Nephron progenitor cell (in vitro differentiated cells): Measurements from ENCODE around the gene DMC1.

Experiments
- DNase-seq: peaks from one replicate; pipeline ENCODE4 v3.0.0; 2021
- H3K27ac Mint-ChIP-seq: 2 replicates; pipeline ENCODE4 v1.8.0; 2021; ENCODE audit warnings: mild to moderate bottlenecking, moderate library complexity, mixed read lengths
- H3K27me3 Mint-ChIP-seq: 2 replicates; pipeline ENCODE4 v1.8.0; 2021; ENCODE audit warnings: mild to moderate bottlenecking, low read depth, mixed read lengths; ENCODE audit not compliant: poor library complexity
- H3K36me3 Mint-ChIP-seq: 2 replicates; pipeline ENCODE4 v1.8.0; 2021; ENCODE audit warnings: low read depth, mixed read lengths
- H3K4me1 Mint-ChIP-seq: 2 replicates; pipeline ENCODE4 v1.8.0; 2021; ENCODE audit warnings: mixed read lengths
- H3K4me3 Mint-ChIP-seq: 2 replicates; pipeline ENCODE4 v1.8.0; 2021; ENCODE audit warnings: mild to moderate bottlenecking, moderate library complexity, mixed read lengths
- H3K9me3 Mint-ChIP-seq: 2 replicates; pipeline ENCODE4 v1.8.0; 2021; ENCODE audit warnings: mild to moderate bottlenecking, moderate library complexity, mixed read lengths
- CTCF ChIP-seq: fragments of 200-600 bp; sonication (generic); IDR thresholded peaks from 2 replicates; pipeline ENCODE4 v1.5.0; 2021; ENCODE audit warnings: antibody characterized with exemption

The DMC1 gene

DNA sequence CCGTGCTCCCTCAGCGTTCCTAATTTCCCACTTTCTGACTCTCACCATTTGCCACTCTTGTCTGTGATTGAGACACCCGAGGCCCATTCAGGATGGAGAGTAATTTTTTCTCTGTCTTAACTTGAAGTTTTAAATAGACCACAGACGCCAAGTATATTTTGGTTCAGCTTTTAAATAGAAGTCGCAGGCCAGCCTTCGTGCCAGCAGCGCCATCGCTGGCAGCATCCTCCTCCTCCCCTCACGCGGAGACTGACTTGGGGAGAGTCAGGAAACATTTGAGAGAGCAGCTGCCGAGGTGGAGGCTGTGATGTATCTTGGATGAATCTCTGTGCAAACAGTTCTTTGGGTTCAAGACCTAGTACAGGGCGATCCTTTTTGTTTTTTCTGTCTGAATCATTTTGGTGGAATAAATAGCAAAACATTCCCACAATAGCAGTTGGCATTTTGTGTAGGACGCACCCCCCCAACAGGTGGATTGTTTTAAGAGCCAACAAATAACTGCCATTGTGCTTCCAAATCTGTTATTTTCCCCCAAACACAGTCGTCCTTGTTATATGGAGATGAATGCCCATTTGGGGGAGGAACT is 889 bp upstream of the DMC1 start:
- H3K27ac Mint-ChIP-seq = peak overlapping the region; percentile 97
- peaks cover 21% of the 10 kb centered on the region for H3K27me3 Mint-ChIP-seq
- peak overlapping the region; percentile 95 for H3K4me3 Mint-ChIP-seq
- DNase-seq = peak; percentile 28
- no peaks in the 10 kb centered on the region for H3K9me3 Mint-ChIP-seq
- peaks cover 23% of the 10 kb centered on the region for H3K4me1 Mint-ChIP-seq
- TF ChIP-seq CTCF = no peak
- H3K36me3 Mint-ChIP-seq = no peaks in the 10 kb centered on the region

GRCh38 chr22:38569181-38569971 is 607 bp downstream of the DMC1 start:
- Mint-ChIP-seq H3K4me1 (peaks cover 23% of the 10 kb centered on the region), H3K27me3 (peaks cover 20% of the 10 kb centered on the region), H3K27ac (no peak overlapping the region), H3K9me3 (no peaks in the 10 kb centered on the region), H3K4me3 (peak overlapping the region; percentile 95), H3K36me3 (no peaks in the 10 kb centered on the region)
- DNase-seq = peak; percentile 31
- no peak for TF ChIP-seq CTCF

GRCh38 chr22:38567531-38568285 is 2.3 kb downstream of the DMC1 start:
- H3K4me1 Mint-ChIP-seq = peaks cover 23% of the 10 kb centered on the region
- no peak for DNase-seq
- no peaks in the 10 kb centered on the region for H3K36me3 Mint-ChIP-seq
- H3K27me3 Mint-ChIP-seq = peaks cover 5% of the 10 kb centered on the region
- H3K9me3 Mint-ChIP-seq = no peaks in the 10 kb centered on the region
- no peak overlapping the region for H3K27ac Mint-ChIP-seq
- TF ChIP-seq CTCF = no peak
- no peak overlapping the region for H3K4me3 Mint-ChIP-seq

DNA sequence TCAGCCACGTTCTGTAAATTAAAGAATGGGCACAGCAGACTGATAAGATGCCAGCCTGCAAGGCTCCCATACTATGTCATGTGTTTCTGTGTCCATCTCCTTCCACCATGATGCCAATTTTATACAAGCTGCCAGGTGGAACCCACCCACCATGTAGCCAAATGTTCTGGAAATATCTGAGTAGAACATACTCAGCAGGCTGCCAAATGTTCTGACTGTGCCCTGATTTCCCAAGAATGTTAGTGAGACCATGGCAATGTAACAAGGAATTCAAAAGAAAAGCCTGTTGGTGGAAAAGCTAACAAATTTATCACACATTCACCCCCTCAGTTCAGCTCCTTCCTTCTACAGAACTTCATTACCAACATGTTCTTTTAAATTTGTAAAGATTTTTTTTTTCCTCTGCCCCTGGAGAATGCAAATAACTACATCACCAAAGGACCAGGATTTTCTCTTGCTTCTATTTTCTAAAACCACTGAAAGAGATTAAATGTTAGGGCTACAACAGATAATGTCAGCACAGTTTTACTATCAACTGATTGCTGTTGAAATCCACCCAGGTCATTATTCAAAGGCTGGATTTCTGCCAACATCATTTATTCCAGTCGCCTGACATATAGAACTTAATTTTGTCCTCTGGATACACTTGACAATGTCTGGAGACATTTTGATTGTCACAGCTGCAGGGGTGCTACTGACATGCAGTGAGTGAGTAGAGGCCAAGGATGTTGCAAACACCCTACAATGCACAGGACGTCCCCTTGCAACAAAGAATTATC is 3.1 kb downstream of the DMC1 start:
- Mint-ChIP-seq H3K27ac (no peak overlapping the region), H3K4me3 (no peak overlapping the region), H3K4me1 (peaks cover 23% of the 10 kb centered on the region), H3K36me3 (no peaks in the 10 kb centered on the region), H3K9me3 (no peaks in the 10 kb centered on the region), H3K27me3 (no peaks in the 10 kb centered on the region)
- DNase-seq = no peak
- TF ChIP-seq CTCF = no peak

GRCh38 chr22:38565441-38565840 is 4.5 kb downstream of the DMC1 start:
- no peaks in the 10 kb centered on the region for H3K36me3 Mint-ChIP-seq
- TF ChIP-seq CTCF = no peak
- peaks cover 3% of the 10 kb centered on the region for H3K27me3 Mint-ChIP-seq
- no peak overlapping the region for H3K4me3 Mint-ChIP-seq
- no peaks in the 10 kb centered on the region for H3K9me3 Mint-ChIP-seq
- DNase-seq = no peak
- peaks cover 10% of the 10 kb centered on the region for H3K4me1 Mint-ChIP-seq
- no peak overlapping the region for H3K27ac Mint-ChIP-seq
